HCT116 (cell line): ENCODE data around the gene ZMYM2. TPM values are rescaled to one million over a fixed set of nuclear protein-coding genes. Genes with fewer than 3 reads are reported as not detected.

Experiments
- ATAC-seq: fragments of 200-7000 bp; cut with Tn5 transposase; 2 replicates; pipeline ENCODE4 v1.9.1; 2020; ENCODE audit warnings: mild to moderate bottlenecking, moderate library complexity
- BruUV-seq: library from RNA; stranded (reverse); fragments of 400-500 nt; replicated peaks from 2 replicates; lab custom pipeline; 2021; lab: Mats Ljungman, UMichigan
- CTCF ChIA-PET: fragments of 300-600 bp; sonication (Branson Sonifier 250); formaldehyde crosslinking; loops from one replicate; lab custom pipeline; 2021; ENCODE audit warnings: antibody characterized with exemption; lab: Charles Lee
- POLR2A ChIA-PET: fragments of 300-600, 350-600 bp; sonication (Branson Sonifier 250); formaldehyde crosslinking; loops from one replicate; lab custom pipeline; 2021; ENCODE audit warnings: antibody characterized with exemption; lab: Charles Lee
- RAD21 ChIA-PET, 2 experiments: fragments of 300-600 bp; sonication (Branson Sonifier 250); formaldehyde crosslinking; loops; one replicate each; lab custom pipeline; 2023; ENCODE audit warnings: low total read pairs in 2 of 2; ENCODE audit not compliant: uncharacterized antibody in 2 of 2, unreplicated experiment in 2 of 2, low non-redundant PET in 1 of 2; lab: Charles Lee
- DNase-seq: peaks from one replicate; pipeline ENCODE4 v3.0.0-alpha.2; 2010; ENCODE audit warnings: low read depth, low spot score
- H2AFZ ChIP-seq: fragments of 200-600 bp; shearing (Covaris generic), sonication (generic); 2 replicates; pipeline ENCODE4 v1.6.1; 2017; ENCODE audit warnings: low read depth, mixed run types, mixed read lengths, antibody characterized with exemption, low read length; ENCODE audit not compliant: poor library complexity, severe bottlenecking
- H3K27ac ChIP-seq: 2 replicates; pipeline ENCODE4 v1.5.1; 2012; ENCODE audit warnings: low read depth, low read length
- H3K27me3 ChIP-seq: fragments of 200-600 bp; sonication (generic); 2 replicates; pipeline ENCODE4 v1.6.1; 2016; ENCODE audit warnings: mixed run types, low read length, mixed read lengths; ENCODE audit not compliant: insufficient read depth
- H3K36me3 ChIP-seq, 2 experiments: fragments of 200-500 bp in 1 of 2; fragments of 200-600 bp in 1 of 2; sonication (Bioruptor generic) in 1 of 2; sonication (generic) in 1 of 2; 2 replicates each; pipeline versions ENCODE4 v1.5.1 to v1.6.1; 2014 to 2016; ENCODE audit warnings: low read length in 2 of 2, inconsistent platforms in 1 of 2, mixed read lengths in 1 of 2, mixed run types in 1 of 2; ENCODE audit not compliant: insufficient read depth in 2 of 2, control insufficient read depth in 1 of 2
- H3K4me1 ChIP-seq, 2 experiments: fragments of 200-600 bp in 1 of 2; sonication (generic) in 1 of 2; 2 replicates each; pipeline versions ENCODE4 v1.5.1 to v1.6.1; 2012 to 2017; ENCODE audit warnings: low read length in 2 of 2, inconsistent platforms in 1 of 2, mild to moderate bottlenecking in 1 of 2, mixed read lengths in 1 of 2, mixed run types in 1 of 2, moderate library complexity in 1 of 2; ENCODE audit not compliant: insufficient read depth in 2 of 2, control insufficient read depth in 1 of 2
- H3K4me2 ChIP-seq: fragments of 200-600 bp; sonication (generic); 2 replicates; pipeline ENCODE4 v1.6.1; 2017; ENCODE audit warnings: mixed run types, low read length, mixed read lengths
- H3K4me3 ChIP-seq, 2 experiments: fragments of 200-600 bp in 1 of 2; sonication (generic) in 1 of 2; replicated peaks in 1 of 2; 2 replicates each; pipeline ENCODE4 v1.5.1; 2011 to 2016; ENCODE audit warnings: low read length in 2 of 2, control low read depth in 1 of 2, low read depth in 1 of 2, mild to moderate bottlenecking in 1 of 2, mixed read lengths in 1 of 2, mixed run types in 1 of 2
- H3K79me2 ChIP-seq: fragments of 200-600 bp; sonication (generic); 2 replicates; pipeline ENCODE4 v1.6.1; 2017; ENCODE audit warnings: mild to moderate bottlenecking, mixed run types, low read length, moderate library complexity, mixed read lengths; ENCODE audit not compliant: insufficient read depth
- H3K9ac ChIP-seq: fragments of 200-600 bp; sonication (generic); 2 replicates; pipeline ENCODE4 v1.6.1; 2016; ENCODE audit warnings: low read length, mixed read lengths
- H3K9me2 ChIP-seq: fragments of 200-600 bp; sonication (generic), shearing (Covaris generic); 2 replicates; pipeline ENCODE4 v1.6.1; 2017; ENCODE audit warnings: mixed run types, mild to moderate bottlenecking, moderate library complexity; ENCODE audit not compliant: insufficient read depth
- H3K9me3 ChIP-seq, 2 experiments: fragments of 200-500 bp in 1 of 2; fragments of 200-600 bp in 1 of 2; sonication (Bioruptor generic) in 1 of 2; sonication (generic) in 1 of 2; 2 replicates each; pipeline ENCODE4 v1.6.1; 2014 to 2017; ENCODE audit warnings: low read length in 2 of 2, mixed read lengths in 2 of 2, inconsistent platforms in 1 of 2, low read depth in 1 of 2, mild to moderate bottlenecking in 1 of 2, mixed run types in 1 of 2, moderate library complexity in 1 of 2; ENCODE audit not compliant: control insufficient read depth in 1 of 2, insufficient read depth in 1 of 2
- H4K20me1 ChIP-seq: fragments of 200-600 bp; sonication (generic), shearing (Covaris generic); 2 replicates; pipeline ENCODE4 v1.6.1; 2017; ENCODE audit warnings: mixed run types, mild to moderate bottlenecking, moderate library complexity; ENCODE audit not compliant: insufficient read depth
- CBX3 ChIP-seq: IDR thresholded peaks from 2 replicates; pipeline ENCODE4 v1.6.1; 2012; ENCODE audit warnings: low read depth
- CEBPB ChIP-seq: IDR thresholded peaks from 2 replicates; pipeline ENCODE4 v1.6.1; 2012; ENCODE audit warnings: low read depth
- EGR1 ChIP-seq: IDR thresholded peaks from 2 replicates; pipeline ENCODE4 v1.6.1; 2012; ENCODE audit warnings: low read depth
- EZH2 ChIP-seq: fragments of 200-600 bp; sonication (generic); IDR thresholded peaks from 2 replicates; pipeline ENCODE4 v1.6.1; 2017; ENCODE audit warnings: antibody characterized with exemption, mixed run types
- FOSL1 ChIP-seq: IDR thresholded peaks from 2 replicates; pipeline ENCODE4 v1.6.1; 2012; ENCODE audit warnings: low read depth
- POLR2A ChIP-seq: IDR thresholded peaks from 2 replicates; pipeline ENCODE4 v1.7.0; 2011; ENCODE audit warnings: borderline replicate concordance; ENCODE audit not compliant: insufficient read depth, insufficient read length; ENCODE audit errors: extremely low read depth
- RAD21 ChIP-seq: IDR thresholded peaks from 2 replicates; pipeline ENCODE4 v1.6.1; 2012; ENCODE audit warnings: low read depth, mild to moderate bottlenecking
- REST ChIP-seq: IDR thresholded peaks from 2 replicates; pipeline ENCODE4 v1.6.1; 2012; ENCODE audit warnings: low read depth
- SIN3A ChIP-seq: IDR thresholded peaks from 2 replicates; pipeline ENCODE4 v1.6.1; 2012; ENCODE audit warnings: low read depth
- SP1 ChIP-seq: IDR thresholded peaks from 2 replicates; pipeline ENCODE4 v1.6.1; 2012; ENCODE audit warnings: low read depth
- ZBTB33 ChIP-seq: IDR thresholded peaks from 2 replicates; pipeline ENCODE4 v1.6.1; 2011; ENCODE audit warnings: mild to moderate bottlenecking, low read length, moderate library complexity; ENCODE audit not compliant: insufficient replicate concordance; ENCODE audit errors: extremely low read depth
- ZFX ChIP-seq: fragments of 450-650 bp; IDR thresholded peaks from 2 replicates; pipeline ENCODE4 v1.6.1; 2017
- intact Hi-C: fragments of 100-400 bp; cut with micrococcal nuclease; formaldehyde crosslinking; loops from 2 replicates; pipeline ENCODE4 v1.10.0; 2022
- total RNA-seq: library from RNA; stranded (reverse); gene quantifications from one replicate; pipeline ENCODE4 v1.2.1, GENCODE V29; 2021; ENCODE audit not compliant: unreplicated experiment

The ZMYM2 gene
- total RNA-seq, 1 experiment from 2014 or later: 53.0 TPM

DNA sequence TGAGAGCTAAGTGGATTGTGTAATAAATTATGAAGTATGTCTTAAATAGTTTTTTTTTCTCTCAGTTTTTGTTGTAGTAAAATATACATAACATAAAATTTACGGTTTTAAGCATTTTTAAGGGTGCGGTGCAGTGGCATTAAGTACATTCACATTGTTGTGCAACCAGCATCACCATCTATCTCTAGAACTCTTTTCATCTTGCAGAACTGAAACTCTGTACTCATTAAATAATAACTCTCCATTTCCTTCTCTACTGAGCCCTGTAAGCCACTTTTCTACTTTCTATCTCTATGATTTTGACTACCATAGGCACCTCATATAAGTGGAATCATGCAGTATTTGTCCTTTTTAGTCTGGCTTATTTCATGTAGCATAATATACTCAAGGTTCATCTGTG, 115.2 kb downstream of the ZMYM2 start:
- RAD21 ChIA-PET: no interaction called here
- no TSS peak for BruUV-seq
- Histone ChIP-seq H2AFZ (no peak overlapping the region), H3K9me3 (no peaks in the 10 kb centered on the region), H3K4me1 (no peaks in the 10 kb centered on the region), H3K4me2 (no peak overlapping the region), H3K27ac (no peak overlapping the region), H3K27me3 (no peaks in the 10 kb centered on the region), H3K4me3 (no peak overlapping the region), H3K9me2 (no peaks in the 10 kb centered on the region), H4K20me1 (no peaks in the 10 kb centered on the region; the same call in 1 of the 2 replicates), H3K79me2 (0 out of 2 replicates have a peak, but pooled peaks cover 4% of the 10 kb centered on the region), H3K36me3 (peaks cover 0 to 29% of the 10 kb centered on the region in 2 experiments; a peak in 2 of 4 replicates), H3K9ac (no peak overlapping the region)
- intact Hi-C loops: no loop called here
- ATAC-seq: no peak
- TF ChIP-seq ZFX (no peak), SP1 (no peak), EZH2 (no peak), POLR2A (no peak), ZBTB33 (no peak), FOSL1 (no peak), EGR1 (no peak), SIN3A (no peak), RAD21 (no peak), CBX3 (no peak), REST (no peak), CEBPB (no peak)
- no peak for DNase-seq
- CTCF ChIA-PET: no interaction called here
- POLR2A ChIA-PET: no interaction called here
